ENCODE results near the gene F11R. TPM values are rescaled to one million over a fixed set of nuclear protein-coding genes. Genes with fewer than 3 reads are reported as not detected.
"Not testable (repeated sequence)": the region's sequence is repeated elsewhere in the genome, so short reads cannot be mapped to it uniquely, and the experiment has no call there.

F11R gene
- total RNA-seq, 4 donors from 2014 or later = 68.4 to 125 (median 97.5) TPM

- WGBS, 2 donors = 78 to 93% methylated on average over 2 of the region's 2 CpGs
- intact Hi-C loops (cut with DNase I; ENCODE audit: low total_unique reads) = no loop called here
- H3K4me3 ChIP-seq (ENCODE audit: low read depth, poor library complexity, severe bottlenecking) = no peak overlapping the region
- TF ChIP-seq POLR2A (IDR thresholded peaks at IDR 0.05) = no peak
- TF ChIP-seq, protein P1, sequence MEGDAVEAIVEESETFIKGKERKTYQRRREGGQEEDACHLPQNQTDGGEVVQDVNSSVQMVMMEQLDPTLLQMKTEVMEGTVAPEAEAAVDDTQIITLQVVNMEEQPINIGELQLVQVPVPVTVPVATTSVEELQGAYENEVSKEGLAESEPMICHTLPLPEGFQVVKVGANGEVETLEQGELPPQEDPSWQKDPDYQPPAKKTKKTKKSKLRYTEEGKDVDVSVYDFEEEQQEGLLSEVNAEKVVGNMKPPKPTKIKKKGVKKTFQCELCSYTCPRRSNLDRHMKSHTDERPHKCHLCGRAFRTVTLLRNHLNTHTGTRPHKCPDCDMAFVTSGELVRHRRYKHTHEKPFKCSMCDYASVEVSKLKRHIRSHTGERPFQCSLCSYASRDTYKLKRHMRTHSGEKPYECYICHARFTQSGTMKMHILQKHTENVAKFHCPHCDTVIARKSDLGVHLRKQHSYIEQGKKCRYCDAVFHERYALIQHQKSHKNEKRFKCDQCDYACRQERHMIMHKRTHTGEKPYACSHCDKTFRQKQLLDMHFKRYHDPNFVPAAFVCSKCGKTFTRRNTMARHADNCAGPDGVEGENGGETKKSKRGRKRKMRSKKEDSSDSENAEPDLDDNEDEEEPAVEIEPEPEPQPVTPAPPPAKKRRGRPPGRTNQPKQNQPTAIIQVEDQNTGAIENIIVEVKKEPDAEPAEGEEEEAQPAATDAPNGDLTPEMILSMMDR (IDR thresholded peaks at IDR 0.05) = no peak
- DNase-seq (ENCODE audit: low spot score in 2 of 2) = no peak
These were observed 1.0 kb upstream of the F11R start for GRCh38 chr1:161021970-161022353.

DNA sequence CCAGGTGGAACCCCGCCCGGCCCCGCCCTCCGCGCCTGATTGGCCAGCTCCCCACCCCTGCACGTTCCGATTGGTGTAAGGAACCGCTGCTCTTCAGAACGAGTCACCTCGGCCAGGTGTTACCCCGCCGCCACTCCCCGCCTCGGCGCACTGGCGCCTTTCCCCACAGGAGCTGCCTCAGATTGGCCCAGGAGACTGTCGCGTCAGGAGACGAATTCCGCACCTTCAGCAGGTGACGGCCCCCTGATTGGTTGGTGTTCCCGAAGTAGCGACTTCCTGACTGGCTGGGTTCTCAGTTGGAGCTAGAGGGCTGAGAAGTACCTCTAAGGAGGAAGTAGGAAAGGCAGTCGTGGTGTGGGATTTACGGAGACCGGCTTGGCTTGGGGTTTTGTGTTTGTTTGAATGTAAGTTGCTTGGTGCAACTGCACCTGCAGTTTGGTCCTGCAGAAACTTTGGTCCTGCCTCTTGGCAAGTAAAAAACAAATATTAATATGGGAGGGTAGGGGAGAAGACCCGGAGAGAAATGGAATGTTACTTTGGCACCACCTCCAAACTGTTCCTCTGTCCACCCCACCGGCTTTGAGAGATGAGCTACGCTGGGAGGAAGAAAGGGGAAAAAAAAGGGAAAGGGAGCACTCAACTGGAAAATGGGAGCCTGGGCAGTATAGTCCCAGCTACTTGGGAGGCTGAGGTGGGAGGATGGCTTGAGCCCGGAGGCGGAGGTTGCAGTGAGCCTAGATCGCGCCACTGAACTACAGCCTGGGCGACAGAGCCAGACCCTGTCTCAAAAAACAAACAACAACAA is 415 bp upstream of the F11R start:
- peak; percentile 89 to 97 for DNase-seq (ENCODE audit: low spot score in 2 of 2)
- intact Hi-C loops (cut with DNase I; ENCODE audit: low total_unique reads) = no loop called here
- TF ChIP-seq POLR2A (IDR thresholded peaks at IDR 0.05) = no peak
- TF ChIP-seq, protein P1 (IDR thresholded peaks at IDR 0.05) = no peak

GRCh38 chr1:161019751-161020495 is 1.0 kb downstream of the F11R start:
- TF ChIP-seq, protein P1 (IDR thresholded peaks at IDR 0.05) = no peak
- no peak for TF ChIP-seq POLR2A (IDR thresholded peaks at IDR 0.05)
- 8 to 19% methylated on average over 10 of the region's 10 CpGs for WGBS, 2 donors
- peak overlapping the region; percentile 57 for H3K4me3 ChIP-seq (ENCODE audit: low read depth, poor library complexity, severe bottlenecking)
- intact Hi-C loops (cut with DNase I; ENCODE audit: low total_unique reads) = no loop called here
- DNase-seq (ENCODE audit: low spot score in 2 of 2) = peak in 1 of 2 donors; percentile 50

More for the DNA sequence above, 415 bp upstream of the F11R start:
- 17 to 19% methylated on average over 19 to 30 of the region's 34 CpGs for WGBS, 2 donors
- H3K4me3 ChIP-seq (ENCODE audit: low read depth, poor library complexity, severe bottlenecking) = peak overlapping the region; percentile 1

DNA sequence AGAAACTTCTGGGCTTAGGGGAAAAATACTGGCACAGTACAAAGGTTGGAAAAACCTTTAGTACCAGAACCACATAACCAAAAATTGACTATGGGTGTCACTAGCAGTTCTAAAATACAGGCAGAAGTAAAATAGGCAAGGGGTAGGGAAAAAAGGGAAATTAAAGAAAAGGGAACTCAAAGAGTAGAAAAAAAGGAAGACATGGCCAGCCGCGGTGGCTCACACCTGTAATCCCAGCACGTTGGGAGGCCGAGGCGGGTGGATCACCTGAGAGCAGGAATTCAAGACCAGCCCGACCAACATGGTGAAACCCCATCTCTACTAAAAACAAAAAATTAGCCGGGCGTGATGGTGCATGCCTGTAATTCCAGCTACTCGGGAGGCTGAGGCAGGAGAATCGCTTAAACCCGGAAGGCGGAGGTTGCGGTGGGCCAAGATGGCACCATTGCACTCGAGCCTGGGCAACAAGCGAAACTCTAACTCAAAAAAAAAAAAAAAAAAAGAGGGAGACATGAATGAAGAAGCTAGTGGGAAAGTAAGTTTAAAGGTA is 1.8 kb downstream of the F11R start:
- DNase-seq (ENCODE audit: low spot score in 2 of 2); intact Hi-C loops (cut with DNase I; ENCODE audit: low total_unique reads); H3K4me3 ChIP-seq (ENCODE audit: low read depth, poor library complexity, severe bottlenecking): not testable (repeated sequence)
- 49 to 65% methylated on average over 15 of the region's 15 CpGs for WGBS, 2 donors

DNA sequence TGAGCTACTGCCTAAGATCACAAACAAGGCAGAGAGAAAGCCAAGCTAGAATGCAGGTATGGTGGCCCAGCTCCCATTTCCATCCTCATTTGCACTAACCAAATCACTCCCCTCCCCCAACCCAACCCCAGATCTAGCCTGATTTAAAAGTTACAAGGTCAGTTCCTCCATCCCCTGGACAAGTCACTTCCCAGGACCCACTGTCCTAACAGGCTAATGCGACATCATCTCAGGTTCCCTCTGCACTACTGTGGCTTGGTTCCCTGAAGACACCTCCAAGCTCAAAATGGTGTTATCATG is 2.4 kb downstream of the F11R start:
- H3K4me3 ChIP-seq (ENCODE audit: low read depth, poor library complexity, severe bottlenecking) = no peak overlapping the region

More for the DNA sequence above, 2.4 kb downstream of the F11R start:
- intact Hi-C loops (cut with DNase I; ENCODE audit: low total_unique reads) = no loop called here
- WGBS, 2 donors = 79 to 100% methylated on average over 1 of the region's 1 CpG
- no peak for DNase-seq (ENCODE audit: low spot score in 2 of 2)
- no peak for TF ChIP-seq POLR2A (IDR thresholded peaks at IDR 0.05)
- TF ChIP-seq, protein P1 (IDR thresholded peaks at IDR 0.05) = no peak
